Stimulated activated CD4-positive, alpha-beta T cell treated with anti-CD3 and anti-CD28 coated beads, Interleukin-12 subunit alpha, Interleukin-12 subunit beta, amount 100 ng/mL, for 24 hours (primary cell): Measurements from ENCODE around the gene KIF6.
"Not testable (repeated sequence)": the region's sequence is repeated elsewhere in the genome, so short reads cannot be mapped to it uniquely, and the experiment has no call there.

ENCODE experiments used
- DNase-seq, 2 experiments: peaks; one replicate each; pipeline ENCODE4 v3.0.0-alpha.2; 2020; ENCODE audit warnings: low read depth in 2 of 2

Gene KIF6

DNA sequence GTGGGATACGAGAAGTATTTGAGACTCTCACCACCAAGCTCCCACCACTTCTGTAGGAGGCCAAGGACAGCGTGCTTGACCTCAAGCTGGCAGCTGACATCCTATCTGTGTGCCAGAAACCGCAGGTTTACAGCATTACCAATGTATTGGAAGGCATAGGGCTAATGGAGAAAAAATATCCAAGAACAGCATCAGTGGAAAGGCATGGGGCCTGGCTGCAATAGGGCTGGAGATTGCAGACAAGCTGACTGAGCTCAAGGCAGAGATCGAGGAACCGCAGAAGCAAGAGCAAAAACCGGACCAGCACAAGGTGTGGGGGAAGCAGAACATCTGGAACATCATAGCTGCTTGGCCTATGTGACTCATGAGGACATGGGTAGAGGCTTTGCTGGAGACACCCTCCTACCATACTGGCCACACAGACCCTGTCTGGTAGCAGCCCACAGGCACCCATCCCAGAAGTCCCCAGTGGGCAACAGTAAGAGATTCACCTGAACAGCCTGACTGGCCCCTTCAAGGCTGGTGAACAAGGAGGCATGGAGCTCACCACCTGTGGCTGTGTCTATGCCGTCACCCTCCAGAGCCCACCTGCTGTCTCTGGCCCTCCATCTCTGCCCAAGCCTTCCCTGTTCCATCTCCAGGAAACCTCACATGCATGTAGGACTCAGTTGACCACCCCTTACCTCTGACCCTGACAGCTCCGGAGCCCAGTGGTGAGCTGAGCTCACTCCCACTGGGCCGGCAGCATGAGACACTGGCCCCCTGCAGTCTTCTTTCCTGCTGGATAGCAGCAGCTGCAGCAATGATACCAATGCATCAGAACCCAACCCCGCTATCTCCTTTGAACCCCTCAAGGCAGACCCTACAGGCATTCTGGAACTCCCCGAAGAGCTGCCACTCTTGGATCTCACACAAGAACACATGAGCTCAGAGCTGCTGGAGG, 171.1 kb downstream of the KIF6 start:
- no peak for DNase-seq

DNA sequence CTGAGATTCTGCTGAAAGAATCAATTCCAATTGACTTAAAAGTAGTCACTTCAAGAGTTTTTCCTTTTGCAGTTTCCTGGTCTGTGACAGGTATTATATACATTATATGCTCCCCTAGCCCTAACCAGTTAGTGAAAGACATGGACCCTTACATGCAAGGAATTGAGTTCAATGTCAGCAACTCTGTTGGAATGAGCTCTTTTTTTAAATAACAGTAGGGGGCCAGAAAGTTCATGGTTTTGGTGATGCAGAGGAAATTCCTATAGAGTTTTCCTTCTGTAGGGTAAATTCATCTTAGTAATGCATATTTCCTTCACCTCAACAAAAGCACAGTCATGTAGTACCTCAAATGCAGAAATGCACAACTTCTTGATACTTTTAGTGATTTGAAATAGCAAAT, 172.2 kb downstream of the KIF6 start:
- no peak for DNase-seq

DNA sequence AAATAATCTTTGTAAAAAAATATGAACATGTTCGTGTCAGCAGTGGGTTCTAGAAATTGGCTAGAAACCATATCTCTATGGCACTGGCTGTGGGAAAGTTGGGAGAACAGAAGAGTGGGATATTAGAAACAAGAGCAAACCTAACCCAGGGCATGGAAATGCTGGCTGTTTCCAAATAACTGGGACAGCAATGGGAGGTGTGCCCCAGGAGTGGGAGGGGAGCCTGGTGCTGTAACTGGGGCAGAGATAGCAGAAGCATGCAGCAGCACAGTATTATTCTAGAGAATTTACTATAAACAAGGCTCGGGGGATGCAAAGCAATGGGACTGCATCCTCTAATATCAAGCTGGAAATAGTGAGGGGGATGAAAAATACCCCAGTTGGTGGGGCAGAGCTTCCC, 175.0 kb downstream of the KIF6 start:
- DNase-seq: no peak

DNA sequence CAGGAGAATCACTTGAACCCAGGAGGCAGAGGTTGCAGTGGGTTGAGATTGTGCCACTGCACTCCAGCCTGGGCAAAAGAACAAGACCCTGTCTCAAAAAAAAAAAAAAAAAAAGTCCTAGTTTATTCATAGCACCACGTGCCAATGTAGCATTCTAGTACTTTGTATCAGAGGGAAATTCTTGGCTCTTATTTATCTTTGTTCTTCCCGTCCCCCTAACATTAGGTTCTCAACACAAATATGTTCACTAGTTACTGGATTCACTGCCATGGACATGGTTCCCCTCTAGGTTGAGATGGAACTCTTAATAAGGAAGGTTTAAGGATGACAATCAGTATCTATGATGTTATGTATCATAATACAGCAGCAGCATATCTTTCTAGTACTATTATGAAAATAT, 178.5 kb downstream of the KIF6 start:
- no peak for DNase-seq

DNA sequence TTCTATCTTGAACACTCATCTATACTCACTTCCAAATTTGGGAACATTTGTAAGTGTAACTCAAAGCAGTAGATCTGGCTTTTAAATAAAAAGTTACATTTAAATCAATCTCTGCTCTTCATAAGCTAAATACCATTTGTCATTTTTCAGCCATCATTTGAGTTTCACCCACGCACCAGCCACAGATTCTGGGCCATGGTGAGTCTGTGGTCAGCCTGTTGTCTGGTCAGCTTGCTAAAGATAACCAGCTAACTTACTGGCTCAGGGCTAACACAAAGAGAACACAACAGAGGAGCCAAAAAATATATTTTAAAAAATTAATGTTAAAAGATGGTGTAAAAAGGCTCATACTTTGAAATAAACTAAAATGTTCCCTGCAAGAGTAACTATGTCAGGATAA, 181.3 kb downstream of the KIF6 start:
- no peak for DNase-seq

DNA sequence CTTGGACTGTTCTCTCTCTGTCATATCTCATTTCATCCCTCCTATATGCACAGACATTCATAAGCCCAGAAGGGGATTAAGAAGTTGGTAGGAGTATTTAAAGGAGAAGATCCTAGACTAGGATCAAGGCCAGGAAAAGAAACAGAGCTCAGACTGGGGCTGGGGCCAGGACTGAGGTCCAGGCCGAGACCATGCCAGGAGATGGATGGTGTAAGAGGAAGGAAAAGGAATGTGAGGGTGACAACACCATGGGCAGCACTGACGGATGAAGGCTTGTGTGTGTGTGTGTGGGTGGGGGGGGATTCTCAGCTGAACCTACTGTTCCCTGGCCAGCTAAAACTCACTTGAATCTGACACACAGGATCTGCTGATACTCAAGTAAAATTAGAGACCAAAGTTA, 182.1 kb downstream of the KIF6 start:
- DNase-seq: no peak

DNA sequence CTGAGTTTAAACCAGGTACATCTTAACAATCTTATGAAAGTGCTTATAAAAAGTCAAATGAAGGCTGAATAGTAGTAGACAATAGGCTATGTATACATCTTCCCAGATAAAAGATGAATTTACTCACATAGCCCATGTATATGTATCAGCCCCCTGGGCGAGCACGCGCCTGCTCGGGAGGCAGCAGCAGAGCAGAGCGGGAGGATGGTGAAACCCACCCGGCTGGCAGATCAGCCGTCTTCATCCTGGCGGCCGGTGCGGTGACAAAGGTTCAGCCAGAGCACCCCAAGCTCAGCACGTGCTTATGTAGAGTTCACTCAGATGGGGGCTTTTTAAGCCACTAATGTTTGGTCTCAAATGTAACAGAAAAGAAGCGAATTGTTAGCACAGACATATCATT, 184.8 kb downstream of the KIF6 start:
- no peak for DNase-seq

DNA sequence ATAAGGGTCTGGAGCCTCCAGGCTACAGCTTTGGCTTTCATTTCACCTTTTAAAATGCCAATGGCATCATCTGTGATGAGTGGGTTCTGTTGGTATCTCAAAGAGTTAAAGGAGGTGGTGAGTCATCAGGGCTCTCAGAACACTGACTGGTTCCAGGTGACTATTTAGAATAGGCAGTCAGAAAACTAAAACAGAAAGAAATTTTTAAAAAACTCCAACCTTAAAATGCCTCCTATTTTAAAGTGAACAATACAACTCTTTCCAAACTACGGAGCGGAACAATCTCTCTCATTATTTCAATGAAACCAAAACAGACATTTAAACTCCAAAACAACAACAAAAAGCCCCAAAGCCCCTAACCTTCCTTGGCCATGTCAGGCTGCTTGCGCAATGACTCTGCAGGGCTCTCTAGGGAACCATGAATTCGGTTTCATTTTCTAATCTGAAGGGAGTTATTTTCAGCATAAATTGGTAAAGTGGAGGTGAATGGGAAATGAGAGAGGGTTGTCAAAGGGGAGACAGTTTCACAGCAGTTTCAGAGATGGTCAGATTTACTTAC, 194.9 kb downstream of the KIF6 start:
- no peak for DNase-seq

DNA sequence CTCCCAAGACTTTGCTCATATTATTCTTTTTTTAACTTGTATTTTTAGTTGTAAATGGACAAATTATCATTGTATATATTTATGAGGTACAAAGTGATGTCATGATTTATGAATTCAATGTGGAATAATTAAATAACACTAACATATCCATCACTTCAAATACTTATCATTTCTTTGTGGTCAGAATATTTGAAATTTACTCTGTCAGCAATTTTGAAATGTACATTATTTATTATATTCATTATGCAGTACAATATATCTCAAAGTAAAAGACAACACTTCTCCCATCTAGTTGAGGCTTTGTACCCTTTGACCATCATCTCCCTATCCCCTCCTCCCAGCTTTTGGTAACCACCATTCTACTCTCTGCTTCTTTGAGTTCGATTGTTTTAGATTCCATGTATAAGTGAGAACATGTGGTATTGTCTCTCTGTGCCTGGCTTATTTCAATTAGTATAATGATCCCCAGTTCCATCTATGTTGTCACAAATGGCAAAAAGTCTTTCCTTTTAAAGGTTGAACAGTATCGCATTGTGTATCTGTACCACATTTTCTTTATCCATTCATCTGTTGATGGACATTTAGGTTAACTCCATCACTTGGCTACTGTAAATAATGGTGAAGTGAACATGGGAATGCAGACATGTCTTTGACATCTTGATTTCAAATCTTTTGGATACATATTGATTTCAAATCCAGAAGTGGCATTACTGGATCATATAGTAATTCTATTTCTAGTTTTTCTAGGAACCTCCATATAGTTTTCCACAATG, 197.2 kb downstream of the KIF6 start:
- no peak for DNase-seq

DNA sequence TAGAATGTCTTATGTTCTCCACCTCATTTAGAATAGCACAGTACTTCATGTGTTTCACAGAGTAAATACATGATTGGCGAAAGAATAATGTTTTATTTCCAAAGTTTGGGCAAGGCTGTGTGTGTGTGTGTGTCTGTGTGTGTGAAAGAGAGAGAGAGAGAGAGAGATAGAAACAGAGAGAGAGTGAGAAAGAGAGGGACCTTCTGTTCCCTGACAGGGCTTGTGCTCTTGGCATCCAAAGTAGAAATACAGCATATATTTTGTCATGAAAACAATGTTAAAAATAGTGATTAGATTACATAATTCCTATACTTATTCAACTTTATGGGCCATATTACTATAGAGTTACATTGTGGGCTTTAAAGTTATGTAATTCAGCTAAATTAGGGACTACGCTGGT, 201.2 kb downstream of the KIF6 start:
- DNase-seq: no peak

DNA sequence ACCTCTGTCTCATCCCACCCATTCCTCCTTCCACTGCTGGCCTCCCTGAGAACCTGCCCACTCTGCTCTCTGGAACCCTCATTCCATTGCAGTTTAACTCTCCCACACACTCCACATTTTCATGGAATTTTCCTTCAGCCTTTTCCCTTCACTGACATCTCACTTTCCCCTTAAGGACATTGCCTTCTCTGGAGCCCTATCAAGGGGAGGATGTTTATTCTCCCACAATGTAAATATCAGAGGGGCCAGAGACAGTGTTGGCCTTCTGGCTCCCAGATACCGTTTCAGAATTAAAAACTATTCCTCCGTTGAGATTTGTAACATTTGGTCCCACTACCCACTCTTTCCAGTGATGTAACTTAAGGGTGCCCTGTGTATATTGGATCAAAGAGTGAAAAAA, 203.2 kb downstream of the KIF6 start:
- DNase-seq: no peak

DNA sequence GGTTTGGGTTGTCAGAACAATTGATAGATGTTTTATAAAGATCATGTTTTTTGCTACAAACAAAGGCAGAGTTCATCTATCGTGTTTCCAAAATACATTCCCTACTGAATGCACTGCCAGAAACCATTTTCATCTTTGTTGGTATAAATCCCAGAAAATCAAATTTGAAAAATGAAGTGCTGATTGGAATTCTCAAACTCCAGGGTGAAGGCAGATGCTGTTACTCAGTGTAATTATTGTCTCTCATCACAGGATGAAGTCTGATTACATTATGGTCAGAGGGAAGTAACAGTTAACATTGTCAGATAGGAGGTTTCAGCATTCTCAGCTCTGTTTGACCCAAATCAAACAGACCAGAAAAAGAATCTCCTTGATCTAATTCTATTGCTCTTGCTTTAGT, 204.3 kb downstream of the KIF6 start:
- DNase-seq: no peak

DNA sequence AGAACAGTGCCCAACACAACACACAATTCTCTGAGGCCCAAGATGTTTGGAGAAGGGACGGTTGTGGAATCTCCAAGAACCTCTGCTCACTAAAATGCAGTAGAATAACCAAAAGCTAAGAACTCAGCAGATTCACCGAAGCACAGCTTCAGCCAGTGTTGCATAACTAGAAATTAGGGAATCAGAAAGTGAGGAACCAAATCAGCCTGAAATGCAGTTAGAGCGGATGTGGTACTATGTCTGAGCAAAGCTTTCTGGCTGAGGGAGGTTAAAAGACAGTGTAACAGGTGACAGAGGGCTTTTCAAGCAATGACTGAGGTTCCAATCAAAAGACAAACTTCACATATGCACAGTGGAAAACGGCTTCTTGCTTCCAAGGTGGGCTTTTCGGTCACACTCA, 204.8 kb downstream of the KIF6 start:
- no peak for DNase-seq

DNA sequence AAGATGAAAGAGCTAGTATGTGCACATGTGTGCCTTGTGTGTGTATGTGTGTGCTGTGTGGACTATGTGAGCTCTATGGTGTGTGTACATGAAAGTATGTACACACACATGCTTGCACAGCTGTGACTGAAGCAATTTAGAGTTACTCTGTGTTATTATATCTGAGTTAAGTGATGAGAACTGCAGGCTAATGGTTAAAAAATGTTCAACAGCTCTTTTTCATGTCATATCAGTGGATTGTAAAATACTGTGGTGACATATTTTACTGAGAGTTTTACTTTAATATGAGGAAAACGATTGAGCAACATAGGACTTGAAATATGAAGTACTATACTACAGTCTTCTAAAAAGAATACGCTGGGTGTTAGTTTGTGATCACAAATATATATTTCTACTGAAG, 207.0 kb downstream of the KIF6 start:
- no peak for DNase-seq

DNA sequence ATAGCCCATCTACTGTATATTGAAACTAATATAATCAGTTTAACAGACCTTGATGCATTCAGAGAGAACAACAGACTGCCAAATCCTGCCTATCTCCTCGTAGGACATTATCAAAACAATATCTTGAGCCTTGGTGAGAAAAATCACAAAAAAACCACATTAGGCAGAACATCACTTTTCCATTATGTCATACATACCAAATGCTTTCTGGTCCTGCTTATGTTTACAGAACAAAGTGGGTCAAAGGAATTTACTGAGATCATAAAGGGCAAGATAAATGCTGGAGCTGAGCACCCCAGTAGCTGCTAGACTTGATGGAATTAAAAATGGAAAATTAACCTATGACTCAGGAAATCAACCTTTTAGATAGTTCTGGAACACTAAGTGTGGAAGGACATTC, 207.5 kb downstream of the KIF6 start:
- DNase-seq: no peak

DNA sequence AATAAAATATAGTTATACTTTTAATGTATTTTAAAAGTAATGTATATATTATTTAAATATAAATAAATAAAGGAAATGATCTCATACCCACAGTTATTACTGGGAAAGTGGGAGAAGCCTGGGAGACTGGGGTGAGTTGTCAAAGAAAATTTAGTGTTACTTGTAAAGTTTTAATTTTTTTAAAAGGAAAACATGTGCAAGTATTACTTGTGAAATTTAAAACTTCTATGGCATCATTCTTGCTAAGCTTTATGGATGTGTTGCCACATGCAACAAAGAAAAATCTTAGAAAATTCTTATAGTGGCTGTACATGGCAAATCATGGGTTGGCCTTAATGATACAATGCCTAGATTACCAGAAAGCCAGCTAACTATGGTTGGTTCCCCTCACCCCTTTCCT, 208.7 kb downstream of the KIF6 start:
- DNase-seq: no peak

DNA sequence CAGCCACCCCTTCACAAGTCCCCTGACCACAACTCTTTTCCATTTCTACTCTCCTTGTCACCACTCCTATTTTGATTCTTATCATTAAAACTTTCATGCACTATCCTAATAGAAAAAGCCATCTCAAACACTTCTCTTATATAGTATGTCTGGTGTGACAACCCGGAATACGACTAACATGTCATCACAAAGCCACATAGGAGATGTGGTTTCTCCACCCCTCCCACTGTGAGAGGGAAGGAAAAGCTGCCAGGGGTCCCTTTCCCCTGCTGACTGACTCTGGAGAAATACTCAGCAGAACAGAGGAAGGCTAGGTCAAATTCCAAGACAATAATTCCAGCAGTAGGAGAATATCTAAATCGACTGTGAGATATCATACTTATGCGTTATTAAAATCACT, 209.7 kb downstream of the KIF6 start:
- DNase-seq: no peak

DNA sequence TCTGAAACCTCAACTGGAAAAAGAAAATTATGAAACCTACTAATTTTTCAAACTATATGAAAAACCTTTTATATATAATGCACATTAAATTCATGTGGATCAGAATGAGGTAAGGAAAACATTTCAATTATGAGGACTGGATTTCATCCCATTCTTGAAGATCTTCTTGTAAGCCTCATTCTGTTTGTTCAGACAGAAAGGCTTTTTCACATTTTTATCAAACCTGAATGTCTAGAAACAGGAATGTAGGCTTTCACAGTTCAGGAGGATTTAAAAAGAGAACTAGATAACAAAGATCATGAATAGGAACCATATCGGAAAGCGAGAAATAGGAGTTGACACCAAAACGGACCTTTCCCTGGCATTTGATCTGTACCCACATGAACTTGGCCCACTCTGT, 210.2 kb downstream of the KIF6 start:
- DNase-seq: no peak

DNA sequence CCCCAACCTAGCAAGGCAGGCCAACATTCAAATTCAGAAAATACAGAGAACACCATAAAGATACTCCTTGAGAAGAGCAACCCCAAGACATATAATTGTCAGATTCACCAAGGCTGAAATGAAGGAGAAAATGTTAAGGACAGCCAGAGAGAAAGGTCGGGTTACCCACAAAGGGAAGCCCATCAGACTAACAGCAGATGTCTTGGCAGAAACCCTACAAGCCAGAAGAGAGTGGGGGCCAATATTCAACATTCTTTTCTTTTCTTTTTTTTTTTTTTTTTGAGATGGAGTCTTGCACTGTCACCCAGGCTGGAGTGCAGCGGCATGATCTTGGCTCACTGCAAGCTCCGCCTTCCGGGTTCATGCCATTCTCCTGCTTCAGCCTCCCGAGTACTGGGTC, 215.4 kb downstream of the KIF6 start:
- DNase-seq: not testable (repeated sequence)

DNA sequence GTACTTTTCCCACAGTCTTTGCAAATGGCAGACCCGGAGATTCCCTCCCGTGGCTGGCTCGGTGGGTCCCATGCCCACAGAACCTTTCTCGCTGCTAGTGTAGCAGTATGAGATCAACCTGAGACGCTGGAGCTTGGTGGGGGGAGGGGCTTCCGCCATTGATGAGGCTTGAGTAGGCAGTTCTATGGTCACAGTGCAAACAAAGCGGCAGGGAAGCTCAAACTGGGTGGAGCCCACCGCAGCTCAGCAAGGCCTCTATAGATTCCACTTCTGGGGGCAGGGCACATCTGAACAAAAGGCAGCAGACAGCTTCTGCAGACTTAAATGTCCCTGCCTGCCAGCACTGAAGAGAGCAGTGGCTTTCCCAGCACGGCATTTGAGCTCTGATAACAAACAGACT, 216.7 kb downstream of the KIF6 start:
- DNase-seq: no peak

DNA sequence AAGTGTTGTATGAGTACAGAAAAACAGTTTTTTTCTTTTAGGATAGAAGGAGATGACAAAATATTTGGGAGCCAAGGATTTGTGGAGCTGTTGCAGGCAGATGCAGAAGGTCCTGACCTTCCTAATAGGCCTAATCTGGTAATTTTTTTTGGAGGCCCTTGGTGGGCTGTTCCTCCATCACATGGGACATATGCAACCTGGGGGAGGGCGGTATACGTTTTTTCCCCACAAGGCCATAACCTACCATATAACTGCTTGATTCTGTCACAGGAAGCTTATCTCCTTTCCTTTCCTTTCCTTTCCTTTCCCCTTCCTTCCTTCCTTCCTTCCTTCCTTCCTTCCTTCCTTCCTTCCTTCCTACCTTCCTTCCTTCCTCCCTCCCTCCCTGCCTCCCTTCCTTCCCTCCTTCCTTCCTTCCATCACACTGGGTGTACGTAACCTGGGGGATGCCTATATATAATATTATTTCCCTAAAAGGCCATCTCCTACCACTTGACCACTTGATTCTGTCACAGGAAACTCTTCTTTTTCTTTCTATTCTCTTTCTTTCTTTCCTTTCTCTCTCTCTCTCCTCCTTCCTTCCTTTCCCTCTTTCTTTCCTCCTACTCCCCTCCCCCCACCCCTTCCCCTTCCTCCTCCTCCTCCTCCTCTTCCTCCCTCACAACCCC, 217.7 kb downstream of the KIF6 start:
- DNase-seq: no peak

DNA sequence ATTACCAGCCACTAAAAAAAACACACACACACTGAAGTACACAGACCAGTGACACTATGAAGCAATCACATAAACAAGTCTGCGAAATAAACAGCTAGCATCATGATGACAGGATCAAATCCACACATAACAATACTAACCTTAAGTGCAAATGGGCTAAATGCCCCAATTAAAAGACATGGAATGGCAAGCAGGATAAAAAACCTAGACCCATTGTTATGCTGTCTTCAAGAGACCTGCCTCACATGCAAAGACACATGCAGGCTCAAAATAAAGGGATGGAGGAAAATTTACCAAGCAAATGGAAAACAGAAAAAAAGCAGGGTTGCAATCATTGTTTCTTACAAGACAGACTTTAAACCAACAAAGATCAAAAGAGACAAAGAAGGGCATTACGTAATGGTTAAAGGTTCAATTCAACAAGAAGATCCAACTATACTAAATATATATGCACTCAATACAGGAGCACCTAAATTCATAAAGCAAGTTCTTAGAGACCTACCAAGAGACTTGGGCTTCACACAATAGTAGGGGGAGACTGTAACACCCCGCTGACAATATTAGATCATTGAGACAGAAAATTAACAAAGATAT, 222.7 kb downstream of the KIF6 start:
- DNase-seq: not testable (repeated sequence)
